ENCODE data around the gene CNNM4.

Gene CNNM4

DNA sequence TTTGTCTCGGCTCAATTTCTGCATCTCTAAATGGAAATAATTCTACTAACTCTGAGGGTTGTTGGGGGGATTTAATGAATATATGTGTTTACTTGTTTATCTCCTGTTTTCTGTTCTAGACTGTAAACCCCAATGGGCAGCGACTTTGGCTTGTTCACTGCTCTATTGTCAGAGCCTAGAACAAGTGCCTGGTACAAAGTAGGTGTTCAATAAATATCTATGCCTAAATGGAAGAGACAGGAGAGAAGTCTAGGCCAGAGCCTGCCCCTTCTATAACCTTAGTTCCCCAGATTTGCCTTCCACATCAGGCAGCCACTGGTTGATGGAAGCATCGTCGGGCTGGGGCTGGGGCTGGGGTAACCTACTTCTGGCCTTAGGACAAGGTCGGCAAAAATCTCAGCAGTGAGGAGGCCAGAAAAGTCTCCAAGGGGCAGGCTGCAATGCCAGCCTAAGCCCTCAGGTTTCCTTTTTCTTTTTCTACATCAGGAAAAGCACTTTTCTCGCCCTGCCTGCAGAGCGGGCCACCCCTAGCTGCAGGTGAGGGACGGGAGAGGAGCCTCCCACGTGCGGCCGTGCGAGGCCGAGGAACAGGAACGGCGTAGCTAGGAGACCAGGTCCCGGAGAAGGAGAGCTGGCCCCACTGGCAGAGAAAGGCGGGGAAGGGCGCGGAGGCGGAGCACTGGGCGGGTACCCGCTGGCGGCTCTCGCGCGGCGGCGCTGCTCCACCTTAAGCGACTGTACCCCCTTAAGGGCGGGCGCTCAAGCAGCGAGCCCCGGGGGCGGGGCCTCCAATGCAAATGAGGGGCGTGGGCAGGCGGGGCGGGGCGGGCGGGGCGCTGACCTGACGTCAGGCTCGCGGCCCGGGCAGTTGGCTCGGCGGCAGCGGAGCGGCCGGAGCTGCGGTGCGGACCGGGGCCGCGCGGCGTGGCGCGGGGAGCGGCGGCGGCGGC lies at the start of gene CNNM4:
Gene CNNM4 (plus strand): TSS at position 867 of the 950 bp plus-strand sequence. CDS start 98 bp downstream, outside the sequence.
- Mint-ChIP-seq H3K9me3 (no peaks in the 10 kb centered on the region), H3K27me3 (ENCODE audit: low read depth, poor library complexity) (no peaks in the 10 kb centered on the region), H3K36me3 (ENCODE audit: low read depth) (no peaks in the 10 kb centered on the region), H3K27ac (no peak within 1 kb of the TSS), H3K4me3 (peak within 1 kb of the TSS; percentile 83), H3K4me1 (peaks cover 56% of the 10 kb centered on the region)
- DNase-seq: peak; percentile 95
- TF ChIP-seq, protein P1, sequence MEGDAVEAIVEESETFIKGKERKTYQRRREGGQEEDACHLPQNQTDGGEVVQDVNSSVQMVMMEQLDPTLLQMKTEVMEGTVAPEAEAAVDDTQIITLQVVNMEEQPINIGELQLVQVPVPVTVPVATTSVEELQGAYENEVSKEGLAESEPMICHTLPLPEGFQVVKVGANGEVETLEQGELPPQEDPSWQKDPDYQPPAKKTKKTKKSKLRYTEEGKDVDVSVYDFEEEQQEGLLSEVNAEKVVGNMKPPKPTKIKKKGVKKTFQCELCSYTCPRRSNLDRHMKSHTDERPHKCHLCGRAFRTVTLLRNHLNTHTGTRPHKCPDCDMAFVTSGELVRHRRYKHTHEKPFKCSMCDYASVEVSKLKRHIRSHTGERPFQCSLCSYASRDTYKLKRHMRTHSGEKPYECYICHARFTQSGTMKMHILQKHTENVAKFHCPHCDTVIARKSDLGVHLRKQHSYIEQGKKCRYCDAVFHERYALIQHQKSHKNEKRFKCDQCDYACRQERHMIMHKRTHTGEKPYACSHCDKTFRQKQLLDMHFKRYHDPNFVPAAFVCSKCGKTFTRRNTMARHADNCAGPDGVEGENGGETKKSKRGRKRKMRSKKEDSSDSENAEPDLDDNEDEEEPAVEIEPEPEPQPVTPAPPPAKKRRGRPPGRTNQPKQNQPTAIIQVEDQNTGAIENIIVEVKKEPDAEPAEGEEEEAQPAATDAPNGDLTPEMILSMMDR (IDR thresholded peaks at IDR 0.05): no peak

DNA sequence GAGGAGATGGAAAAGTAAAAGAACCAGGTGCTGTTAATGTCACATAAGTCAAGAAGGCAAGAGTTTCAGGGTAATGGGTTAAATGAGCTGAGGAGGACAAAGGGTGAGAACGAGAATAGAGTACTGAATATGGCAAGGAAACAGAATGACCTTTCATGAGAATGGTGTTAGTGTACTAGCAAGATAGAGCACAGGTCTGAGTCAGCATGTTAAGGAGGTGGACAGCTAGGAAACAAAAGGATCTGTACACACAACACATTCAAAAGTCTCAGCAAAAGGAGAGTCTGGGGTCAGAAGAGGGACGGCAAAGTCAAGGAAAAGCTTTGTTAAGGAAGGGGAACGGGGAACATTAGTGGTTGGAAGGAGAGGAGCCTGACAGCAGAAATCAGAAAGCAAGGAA lies 49.7 kb upstream of the CNNM4 start:
- H3K27me3 Mint-ChIP-seq (ENCODE audit: low read depth, poor library complexity): no peaks in the 10 kb centered on the region
- no peak for DNase-seq
- H3K4me1 Mint-ChIP-seq: no peaks in the 10 kb centered on the region
- TF ChIP-seq, protein P1 (IDR thresholded peaks at IDR 0.05): no peak
- no peak overlapping the region for H3K4me3 Mint-ChIP-seq
- peaks cover 13% of the 10 kb centered on the region for H3K9me3 Mint-ChIP-seq
- H3K36me3 Mint-ChIP-seq (ENCODE audit: low read depth): peaks cover 91% of the 10 kb centered on the region
- no peak overlapping the region for H3K27ac Mint-ChIP-seq

DNA sequence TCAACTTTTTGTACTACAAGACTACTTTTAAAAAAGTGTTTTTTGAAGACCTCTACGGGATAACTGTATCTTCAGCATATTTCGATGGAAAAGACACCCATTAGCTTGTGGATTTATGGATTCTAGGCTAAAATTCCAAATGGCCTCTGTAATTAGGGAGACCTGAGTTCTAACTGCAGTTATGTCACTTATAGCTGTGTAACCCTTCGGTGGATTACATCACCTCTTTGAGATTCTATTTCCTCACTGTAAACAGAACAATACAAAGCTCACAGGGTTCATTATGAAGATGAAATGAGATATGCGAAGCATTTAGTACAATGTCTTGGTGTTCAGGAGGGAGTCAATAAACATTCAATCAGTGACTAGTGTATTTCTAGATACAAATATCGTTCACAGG lies 45.0 kb upstream of the CNNM4 start:
- H3K4me1 Mint-ChIP-seq: no peaks in the 10 kb centered on the region
- H3K36me3 Mint-ChIP-seq (ENCODE audit: low read depth): peaks cover 74% of the 10 kb centered on the region
- H3K27ac Mint-ChIP-seq: no peak overlapping the region
- no peak overlapping the region for H3K4me3 Mint-ChIP-seq
- H3K9me3 Mint-ChIP-seq: no peaks in the 10 kb centered on the region
- no peak for DNase-seq
- TF ChIP-seq, protein P1 (IDR thresholded peaks at IDR 0.05): no peak
- H3K27me3 Mint-ChIP-seq (ENCODE audit: low read depth, poor library complexity): no peaks in the 10 kb centered on the region

DNA sequence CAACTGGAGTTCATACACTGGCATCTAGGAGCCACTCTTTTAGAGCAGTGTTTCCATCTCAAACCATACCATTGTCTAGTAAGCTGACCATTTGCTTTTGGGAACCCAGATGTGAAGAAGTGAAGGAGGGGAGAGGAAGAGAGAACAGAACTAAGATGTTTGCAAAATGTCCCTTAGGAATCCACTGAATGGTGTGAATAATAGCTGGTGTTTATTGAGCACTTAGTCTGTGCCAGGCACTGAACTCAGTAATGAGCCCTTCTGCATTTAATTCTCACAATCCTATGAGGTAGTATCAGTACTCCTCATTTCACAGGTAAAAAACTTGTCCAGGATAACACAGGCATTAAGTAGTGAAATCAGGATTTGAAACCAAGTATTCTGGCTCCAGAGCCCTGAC lies 44.3 kb upstream of the CNNM4 start:
- Mint-ChIP-seq H3K27ac (no peak overlapping the region), H3K9me3 (no peaks in the 10 kb centered on the region), H3K4me1 (peaks cover 6% of the 10 kb centered on the region), H3K4me3 (no peak overlapping the region), H3K27me3 (ENCODE audit: low read depth, poor library complexity) (no peaks in the 10 kb centered on the region), H3K36me3 (ENCODE audit: low read depth) (peaks cover 73% of the 10 kb centered on the region)
- no peak for DNase-seq
- TF ChIP-seq, protein P1 (IDR thresholded peaks at IDR 0.05): no peak

DNA sequence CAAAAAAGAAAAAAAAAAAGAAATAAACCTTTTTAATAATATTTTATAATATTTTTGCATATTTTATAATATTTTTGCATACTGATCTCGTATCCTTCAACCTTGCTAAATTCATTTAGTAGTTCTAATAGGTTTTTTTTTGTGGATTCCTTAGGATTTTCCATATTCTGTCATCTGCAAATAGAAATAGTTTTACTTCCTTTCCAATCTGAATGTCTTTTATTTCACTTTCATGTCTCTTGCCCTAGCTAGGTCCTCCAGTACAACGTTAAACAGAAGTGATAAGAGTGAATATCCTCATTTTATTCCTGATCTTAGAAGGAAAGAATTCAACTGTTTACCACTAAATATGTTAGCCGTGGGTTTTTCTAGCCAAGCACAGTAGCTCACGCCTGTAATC lies 34.6 kb upstream of the CNNM4 start:
- Mint-ChIP-seq H3K36me3 (ENCODE audit: low read depth) (peaks cover 69% of the 10 kb centered on the region), H3K27ac (no peak overlapping the region), H3K27me3 (ENCODE audit: low read depth, poor library complexity) (no peaks in the 10 kb centered on the region), H3K4me3 (no peak overlapping the region), H3K9me3 (no peaks in the 10 kb centered on the region), H3K4me1 (peaks cover 6% of the 10 kb centered on the region)
- TF ChIP-seq, protein P1 (IDR thresholded peaks at IDR 0.05): no peak
- DNase-seq: no peak

DNA sequence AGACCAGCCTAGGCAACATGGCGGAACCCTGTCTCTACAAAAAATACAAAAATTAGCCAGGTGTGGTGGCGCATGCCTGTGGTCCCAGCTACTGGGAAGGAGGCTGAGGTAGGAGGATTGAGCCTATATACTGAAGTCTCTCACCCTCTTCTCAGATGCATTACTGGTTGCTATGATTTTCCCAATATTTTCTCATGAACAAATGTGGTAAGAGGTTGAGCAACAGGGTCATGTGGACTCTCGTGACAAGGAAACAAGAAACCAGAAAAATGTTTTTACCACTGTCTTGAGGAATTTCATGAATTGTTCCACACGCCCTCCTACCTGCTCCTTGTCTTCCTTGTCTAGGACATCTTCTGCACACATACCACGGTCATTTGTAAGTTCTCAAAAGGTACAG lies 33.3 kb upstream of the CNNM4 start:
- H3K4me1 Mint-ChIP-seq: no peaks in the 10 kb centered on the region
- no peaks in the 10 kb centered on the region for H3K27me3 Mint-ChIP-seq (ENCODE audit: low read depth, poor library complexity)
- H3K9me3 Mint-ChIP-seq: no peaks in the 10 kb centered on the region
- H3K4me3 Mint-ChIP-seq: no peak overlapping the region
- no peak for DNase-seq
- TF ChIP-seq, protein P1 (IDR thresholded peaks at IDR 0.05): no peak
- no peak overlapping the region for H3K27ac Mint-ChIP-seq
- H3K36me3 Mint-ChIP-seq (ENCODE audit: low read depth): peaks cover 68% of the 10 kb centered on the region

Measured in nephron progenitor cell (in vitro differentiated cells).